H9 (cell line): ENCODE measurements around the gene CDH13. TPM values are rescaled to one million over a fixed set of nuclear protein-coding genes. Genes with fewer than 3 reads are reported as not detected.

Source experiments
- DNase-seq: peaks from one replicate; pipeline ENCODE4 v3.0.0-alpha.2; 2017
- H2AFZ ChIP-seq: one replicate; pipeline ENCODE4 v1.6.1; 2013; ENCODE audit warnings: mild to moderate bottlenecking, low read length, control low read depth, moderate library complexity
- H2AK5ac ChIP-seq: 2 replicates; pipeline ENCODE4 v1.6.1; 2013; ENCODE audit warnings: low read length, control low read depth, mixed read lengths; ENCODE audit not compliant: insufficient read length
- H2BK120ac ChIP-seq: one replicate; pipeline ENCODE4 v1.6.1; 2013; ENCODE audit warnings: low read depth, mild to moderate bottlenecking, low read length, control low read depth, inconsistent platforms; ENCODE audit not compliant: poor library complexity, severe bottlenecking
- H2BK12ac ChIP-seq: 2 replicates; pipeline ENCODE4 v1.6.1; 2013; ENCODE audit warnings: low read length, control low read depth, mixed read lengths, low read depth; ENCODE audit not compliant: insufficient read length
- H2BK15ac ChIP-seq: 2 replicates; pipeline ENCODE4 v1.6.1; 2013; ENCODE audit warnings: low read depth, low read length, control low read depth
- H2BK20ac ChIP-seq: one replicate; pipeline ENCODE4 v1.6.1; 2013; ENCODE audit warnings: low read depth, mild to moderate bottlenecking, low read length, control low read depth, inconsistent platforms; ENCODE audit not compliant: poor library complexity, severe bottlenecking
- H2BK5ac ChIP-seq: 2 replicates; pipeline ENCODE4 v1.6.1; 2013; ENCODE audit warnings: low read length, control low read depth, mixed read lengths; ENCODE audit not compliant: insufficient read length
- H3K14ac ChIP-seq: 2 replicates; pipeline ENCODE4 v1.6.1; 2013; ENCODE audit warnings: low read length, control low read depth; ENCODE audit not compliant: insufficient read depth
- H3K18ac ChIP-seq: 2 replicates; pipeline ENCODE4 v1.6.1; 2013; ENCODE audit warnings: low read depth, mild to moderate bottlenecking, mixed read lengths, low read length, control low read depth; ENCODE audit not compliant: insufficient read length
- H3K23ac ChIP-seq: 2 replicates; pipeline ENCODE4 v1.6.1; 2013; ENCODE audit warnings: low read length, control low read depth, mixed read lengths, low read depth; ENCODE audit not compliant: insufficient read length
- H3K23me2 ChIP-seq: 2 replicates; pipeline ENCODE4 v1.6.1; 2013; ENCODE audit warnings: low read depth, mild to moderate bottlenecking, mixed read lengths, low read length, control low read depth; ENCODE audit not compliant: insufficient read length, poor library complexity, severe bottlenecking
- H3K27ac ChIP-seq: 2 replicates; pipeline ENCODE4 v1.5.1; 2013; ENCODE audit warnings: low read length, control low read depth, mixed read lengths, low read depth; ENCODE audit not compliant: insufficient read length
- H3K27me3 ChIP-seq: 2 replicates; pipeline ENCODE4 v1.6.1; 2013; ENCODE audit warnings: low read length, control low read depth, inconsistent platforms; ENCODE audit not compliant: insufficient read depth
- H3K4ac ChIP-seq: 2 replicates; pipeline ENCODE4 v1.6.1; 2013; ENCODE audit warnings: low read depth, mild to moderate bottlenecking, control low read depth, inconsistent platforms, low read length, moderate library complexity
- H3K4me1 ChIP-seq: 2 replicates; pipeline ENCODE4 v1.6.1; 2013; ENCODE audit warnings: low read length, control low read depth, inconsistent platforms; ENCODE audit not compliant: insufficient read depth
- H3K4me2 ChIP-seq: 2 replicates; pipeline ENCODE4 v1.6.1; 2013; ENCODE audit warnings: low read length, control low read depth, mixed read lengths; ENCODE audit not compliant: insufficient read length, insufficient read depth
- H3K56ac ChIP-seq: 2 replicates; pipeline ENCODE4 v1.6.1; 2013; ENCODE audit warnings: low read depth, mild to moderate bottlenecking, mixed read lengths, low read length, control low read depth; ENCODE audit not compliant: insufficient read length
- H3K79me1 ChIP-seq: 2 replicates; pipeline ENCODE4 v1.6.1; 2013; ENCODE audit warnings: low read depth, mild to moderate bottlenecking, moderate library complexity, low read length, control low read depth, inconsistent platforms; ENCODE audit not compliant: insufficient read depth, poor library complexity, severe bottlenecking
- H3K79me2 ChIP-seq: 2 replicates; pipeline ENCODE4 v1.6.1; 2013; ENCODE audit warnings: low read length, control low read depth, inconsistent platforms; ENCODE audit not compliant: insufficient read depth
- H3K9ac ChIP-seq: 2 replicates; pipeline ENCODE4 v1.6.1; 2013; ENCODE audit warnings: low read length, control low read depth, mixed read lengths; ENCODE audit not compliant: insufficient read length; ENCODE audit errors: extremely low read depth
- H3K9me3 ChIP-seq: one replicate; pipeline ENCODE4 v1.6.1; 2013; ENCODE audit warnings: low read depth, low read length, inconsistent platforms; ENCODE audit not compliant: control insufficient read depth
- H3T11ph ChIP-seq: one replicate; pipeline ENCODE4 v1.6.1; 2013; ENCODE audit warnings: mild to moderate bottlenecking, low read length, control low read depth, inconsistent platforms
- H4K20me1 ChIP-seq: one replicate; pipeline ENCODE4 v1.6.1; 2013; ENCODE audit not compliant: control insufficient read depth, insufficient read length, insufficient read depth
- H4K5ac ChIP-seq: 2 replicates; pipeline ENCODE4 v1.6.1; 2013; ENCODE audit warnings: low read depth, mild to moderate bottlenecking, mixed read lengths, low read length, control low read depth; ENCODE audit not compliant: insufficient read length
- H4K8ac ChIP-seq: replicated peaks from 2 replicates; pipeline ENCODE4 v1.6.1; 2013; ENCODE audit warnings: low read length, control low read depth, mixed read lengths, low read depth; ENCODE audit not compliant: insufficient read length
- H4K91ac ChIP-seq: 2 replicates; pipeline ENCODE4 v1.6.1; 2013; ENCODE audit warnings: low read depth, mild to moderate bottlenecking, moderate library complexity, mixed read lengths, low read length, control low read depth; ENCODE audit not compliant: insufficient read length
- H3K27ac Mint-ChIP-seq, 3 experiments: 2 replicates in 2 of 3; 3 replicates in 1 of 3; pipeline ENCODE4 v1.8.0; 2020 to 2021; ENCODE audit warnings: mixed read lengths in 3 of 3, mild to moderate bottlenecking in 1 of 3, moderate library complexity in 1 of 3
- H3K27me3 Mint-ChIP-seq: 2 replicates; pipeline ENCODE4 v1.8.0; 2021; ENCODE audit warnings: low read depth, mild to moderate bottlenecking, moderate library complexity, mixed read lengths
- H3K36me3 Mint-ChIP-seq, 3 experiments: 2 replicates in 2 of 3; 3 replicates in 1 of 3; pipeline ENCODE4 v1.8.0; 2020 to 2021; ENCODE audit warnings: low read depth in 3 of 3, mixed read lengths in 3 of 3; ENCODE audit not compliant: insufficient read depth in 1 of 3
- H3K4me1 Mint-ChIP-seq, 2 experiments: 2 replicates each; pipeline ENCODE4 v1.8.0; 2020; ENCODE audit warnings: mixed read lengths in 2 of 2
- H3K4me3 Mint-ChIP-seq, 2 experiments: 2 replicates in 1 of 2; 3 replicates in 1 of 2; pipeline ENCODE4 v1.8.0; 2020 to 2021; ENCODE audit warnings: mild to moderate bottlenecking in 2 of 2, mixed read lengths in 2 of 2, moderate library complexity in 1 of 2
- H3K9me3 Mint-ChIP-seq, 2 experiments: 2 replicates in 1 of 2; 3 replicates in 1 of 2; pipeline ENCODE4 v1.8.0; 2020; ENCODE audit warnings: mild to moderate bottlenecking in 2 of 2, mixed read lengths in 2 of 2, moderate library complexity in 1 of 2
- WGBS: extraction: QIAGEN DNeasy Blood & Tissue Kit; methylation state at CpG from one replicate; pipeline ENCODE4 v1.1.7; 2013; ENCODE audit warnings: missing lambda C conversion rate, low lambda C conversion rate, mixed read lengths; ENCODE audit not compliant: insufficient read length; ENCODE audit errors: extremely low coverage; 5-methylcytosine and 5-hydroxymethylcytosine counted together
- total RNA-seq: library from RNA; stranded (reverse); gene quantifications from 2 replicates; pipeline ENCODE4 v1.2.1, GENCODE V29; 2021
- TF ChIP-seq, protein P1 (sequence below): fragments of 200-600 bp; sonication (generic); conservative IDR thresholded peaks from 3 replicates; pipeline ENCODE4 v1.8.0; 2021; ENCODE audit warnings: antibody characterized with exemption, mild to moderate bottlenecking

Gene CDH13
- total RNA-seq, 1 experiment from 2014 or later: 1.5 TPM

DNA sequence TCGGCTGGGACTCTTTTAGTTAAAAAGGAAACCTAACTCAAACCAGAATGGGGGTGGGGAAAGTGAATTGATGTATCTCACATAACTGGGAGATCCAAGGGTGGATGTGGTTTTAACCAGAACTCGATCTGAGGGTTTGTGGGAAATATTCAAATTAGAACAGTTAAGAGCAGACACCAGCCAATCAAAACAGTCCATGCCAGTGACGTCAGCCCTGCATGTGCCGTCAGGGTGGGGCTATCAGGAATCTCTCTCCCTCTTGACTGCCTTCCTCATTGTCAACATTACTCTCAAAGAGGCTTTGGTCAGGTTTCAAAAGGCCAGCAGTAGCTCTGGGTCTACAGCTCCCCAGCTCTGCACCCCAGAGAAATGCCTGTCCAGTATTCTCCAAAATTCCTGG lies 1086.8 kb downstream of the CDH13 start:
- Histone ChIP-seq H3T11ph (no peak overlapping the region), H2BK120ac (no peak overlapping the region), H4K91ac (no peak overlapping the region), H4K20me1 (no peaks in the 10 kb centered on the region), H3K4me1 (no peaks in the 10 kb centered on the region), H3K27me3 (no peaks in the 10 kb centered on the region), H3K79me1 (no peaks in the 10 kb centered on the region), H3K56ac (no peak overlapping the region), H2AK5ac (no peak overlapping the region), H3K4me2 (no peak overlapping the region), H3K9me3 (no peaks in the 10 kb centered on the region), H3K79me2 (no peaks in the 10 kb centered on the region), H3K14ac (no peak overlapping the region), H3K23ac (no peak overlapping the region), H2BK5ac (no peak overlapping the region), H4K8ac (no peak overlapping the region), H3K9ac (no peak overlapping the region), H3K27ac (no peak overlapping the region), H4K5ac (no peak overlapping the region), H2BK20ac (no peak overlapping the region), H2BK12ac (no peak overlapping the region), H2BK15ac (no peak overlapping the region), H3K4ac (no peak overlapping the region), H3K18ac (no peak overlapping the region), H3K23me2 (no peaks in the 10 kb centered on the region), H2AFZ (no peak overlapping the region)
- H3K27ac Mint-ChIP-seq: no peak overlapping the region
- no peak overlapping the region for H3K4me3 Mint-ChIP-seq
- H3K9me3 Mint-ChIP-seq: no peaks in the 10 kb centered on the region; a peak in 1 of 5 replicates
- H3K27me3 Mint-ChIP-seq: peaks cover 3% of the 10 kb centered on the region; the same call in 1 of the 2 replicates
- no peak for DNase-seq
- H3K36me3 Mint-ChIP-seq: no peaks in the 10 kb centered on the region
- TF ChIP-seq, protein P1, sequence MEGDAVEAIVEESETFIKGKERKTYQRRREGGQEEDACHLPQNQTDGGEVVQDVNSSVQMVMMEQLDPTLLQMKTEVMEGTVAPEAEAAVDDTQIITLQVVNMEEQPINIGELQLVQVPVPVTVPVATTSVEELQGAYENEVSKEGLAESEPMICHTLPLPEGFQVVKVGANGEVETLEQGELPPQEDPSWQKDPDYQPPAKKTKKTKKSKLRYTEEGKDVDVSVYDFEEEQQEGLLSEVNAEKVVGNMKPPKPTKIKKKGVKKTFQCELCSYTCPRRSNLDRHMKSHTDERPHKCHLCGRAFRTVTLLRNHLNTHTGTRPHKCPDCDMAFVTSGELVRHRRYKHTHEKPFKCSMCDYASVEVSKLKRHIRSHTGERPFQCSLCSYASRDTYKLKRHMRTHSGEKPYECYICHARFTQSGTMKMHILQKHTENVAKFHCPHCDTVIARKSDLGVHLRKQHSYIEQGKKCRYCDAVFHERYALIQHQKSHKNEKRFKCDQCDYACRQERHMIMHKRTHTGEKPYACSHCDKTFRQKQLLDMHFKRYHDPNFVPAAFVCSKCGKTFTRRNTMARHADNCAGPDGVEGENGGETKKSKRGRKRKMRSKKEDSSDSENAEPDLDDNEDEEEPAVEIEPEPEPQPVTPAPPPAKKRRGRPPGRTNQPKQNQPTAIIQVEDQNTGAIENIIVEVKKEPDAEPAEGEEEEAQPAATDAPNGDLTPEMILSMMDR: no peak
- no CpG with 5 or more reads among the region's 4 CpGs for WGBS
- H3K4me1 Mint-ChIP-seq: peaks cover 28% of the 10 kb centered on the region in 2 experiments
